DND-41 (cell line): ENCODE data around the gene PNCK.
A peak's percentile ranks its signal among the peaks of the same experiment; 100 is the strongest.

Experiments
- ATAC-seq: fragments of 200-7000 bp; cut with Tn5 transposase; 3 replicates; pipeline ENCODE4 v1.9.1; 2021; ENCODE audit warnings: low read depth; ENCODE audit not compliant: insufficient read depth
- DNase-seq: peaks from one replicate; pipeline ENCODE4 v3.0.0-alpha.2; 2020
- H2AFZ ChIP-seq: 2 replicates; pipeline ENCODE4 v1.6.0; 2012; ENCODE audit warnings: low read depth, low read length
- H3K27ac ChIP-seq: 2 replicates; pipeline ENCODE4 v1.5.1; 2012; ENCODE audit warnings: low read length, inconsistent platforms
- H3K27me3 ChIP-seq: fragments of 200-600 bp; sonication (generic); 2 replicates; pipeline ENCODE4 v1.6.0; 2012; ENCODE audit warnings: low read length, mild to moderate bottlenecking, inconsistent platforms; ENCODE audit not compliant: insufficient read depth, poor library complexity
- H3K36me3 ChIP-seq: 2 replicates; pipeline ENCODE4 v1.5.1; 2012; ENCODE audit warnings: low read length, inconsistent platforms; ENCODE audit not compliant: insufficient read depth
- H3K4me1 ChIP-seq: 2 replicates; pipeline ENCODE4 v1.5.1; 2012; ENCODE audit warnings: mild to moderate bottlenecking, low read length; ENCODE audit not compliant: insufficient read depth
- H3K4me2 ChIP-seq: 2 replicates; pipeline ENCODE4 v1.6.0; 2012; ENCODE audit warnings: mild to moderate bottlenecking, moderate library complexity, low read length, inconsistent platforms; ENCODE audit not compliant: insufficient read depth
- H3K4me3 ChIP-seq, 2 experiments: fragments of 200-600 bp in 1 of 2; shearing (Covaris generic) in 1 of 2; 2 replicates each; pipeline ENCODE4 v1.5.1; 2012 to 2016; ENCODE audit warnings: inconsistent platforms in 2 of 2, low read length in 2 of 2, mild to moderate bottlenecking in 2 of 2, low read depth in 1 of 2, moderate library complexity in 1 of 2
- H3K79me2 ChIP-seq: 2 replicates; pipeline ENCODE4 v1.6.0; 2012; ENCODE audit warnings: low read length, inconsistent platforms; ENCODE audit not compliant: insufficient read depth
- H3K9ac ChIP-seq: 2 replicates; pipeline ENCODE4 v1.6.0; 2012; ENCODE audit warnings: low read depth, mild to moderate bottlenecking, inconsistent platforms, low read length, moderate library complexity
- H3K9me3 ChIP-seq: 2 replicates; pipeline ENCODE4 v1.5.1; 2012; ENCODE audit warnings: low read length, moderate library complexity, mild to moderate bottlenecking, inconsistent platforms; ENCODE audit not compliant: insufficient read depth, severe bottlenecking
- H4K20me1 ChIP-seq: 2 replicates; pipeline ENCODE4 v1.6.0; 2012; ENCODE audit warnings: low read length; ENCODE audit not compliant: insufficient read depth
- CTCF ChIP-seq: IDR thresholded peaks from 2 replicates; pipeline ENCODE4 v1.5.1; 2012; ENCODE audit warnings: borderline replicate concordance, low read length, moderate library complexity, mild to moderate bottlenecking; ENCODE audit not compliant: poor library complexity, severe bottlenecking; ENCODE audit errors: extremely low read depth
- EZH2 ChIP-seq: IDR thresholded peaks from 3 replicates; pipeline ENCODE4 v1.6.1; 2012; ENCODE audit warnings: borderline replicate concordance, low read depth, mild to moderate bottlenecking, moderate library complexity, low read length, inconsistent platforms; ENCODE audit not compliant: severe bottlenecking

The PNCK gene

GRCh38 chrX:153657161-153657560, 16.5 kb downstream of the PNCK start:
- Histone ChIP-seq H2AFZ (no peak overlapping the region), H3K36me3 (no peaks in the 10 kb centered on the region), H3K9ac (no peak overlapping the region), H3K9me3 (no peaks in the 10 kb centered on the region), H3K4me3 (no peak overlapping the region), H3K27me3 (no peaks in the 10 kb centered on the region), H3K4me2 (no peak overlapping the region), H4K20me1 (no peaks in the 10 kb centered on the region), H3K79me2 (no peaks in the 10 kb centered on the region), H3K27ac (no peak overlapping the region), H3K4me1 (no peaks in the 10 kb centered on the region)
- TF ChIP-seq EZH2 (no peak), CTCF (no peak)
- DNase-seq (no peak), ATAC-seq (no peak)

- ATAC-seq (no peak), DNase-seq (no peak)
- no peaks in the 10 kb centered on the region for H3K9me3 ChIP-seq
- TF ChIP-seq CTCF (no peak), EZH2 (no peak)
- H3K9ac ChIP-seq, result no peak overlapping the region
- no peak overlapping the region for H3K4me2 ChIP-seq
- no peak overlapping the region for H3K27ac ChIP-seq
- H3K4me1 ChIP-seq, result no peaks in the 10 kb centered on the region
- H4K20me1 ChIP-seq, result no peaks in the 10 kb centered on the region
- no peaks in the 10 kb centered on the region for H3K27me3 ChIP-seq
- no peaks in the 10 kb centered on the region for H3K79me2 ChIP-seq
- no peak overlapping the region for H2AFZ ChIP-seq
- H3K4me3 ChIP-seq, result no peak overlapping the region
- H3K36me3 ChIP-seq, result no peaks in the 10 kb centered on the region
Observed at GRCh38 chrX:153653556-153653955, 20.1 kb downstream of the PNCK start.

GRCh38 chrX:153651540-153652079, 22.0 kb downstream of the PNCK start:
- no peak for TF ChIP-seq EZH2
- peak; percentile 34 for TF ChIP-seq CTCF
- Histone ChIP-seq H3K9me3 (no peaks in the 10 kb centered on the region), H3K27ac (no peak overlapping the region), H3K9ac (no peak overlapping the region), H3K27me3 (no peaks in the 10 kb centered on the region), H3K79me2 (no peaks in the 10 kb centered on the region), H3K36me3 (no peaks in the 10 kb centered on the region), H3K4me1 (no peaks in the 10 kb centered on the region), H2AFZ (no peak overlapping the region), H3K4me2 (no peak overlapping the region), H3K4me3 (no peak overlapping the region), H4K20me1 (no peaks in the 10 kb centered on the region)
- DNase-seq (no peak), ATAC-seq (peak; percentile 62; the same call in 1 of the 3 replicates)

GRCh38 chrX:153650959-153651358, 22.7 kb downstream of the PNCK start:
- Histone ChIP-seq H2AFZ (no peak overlapping the region), H4K20me1 (no peaks in the 10 kb centered on the region), H3K79me2 (no peaks in the 10 kb centered on the region), H3K9me3 (no peaks in the 10 kb centered on the region), H3K4me1 (no peaks in the 10 kb centered on the region), H3K36me3 (no peaks in the 10 kb centered on the region), H3K27me3 (no peaks in the 10 kb centered on the region), H3K4me2 (no peak overlapping the region), H3K27ac (no peak overlapping the region), H3K9ac (no peak overlapping the region), H3K4me3 (no peak overlapping the region)
- ATAC-seq (no peak), DNase-seq (no peak)
- TF ChIP-seq CTCF (no peak), EZH2 (no peak)
